Esophagus muscularis mucosa (tissue), 4 donors: ENCODE results near the gene PODNL1. TPM values are rescaled to one million over a fixed set of nuclear protein-coding genes. Genes with fewer than 3 reads are reported as not detected.

Experiments
- DNase-seq: peaks from one replicate; pipeline ENCODE4 v3.0.0-alpha.2; 2017; ENCODE audit errors: extremely low spot score
- H3K27ac ChIP-seq, 4 donors: fragments of 200-600 bp; sonication (generic); replicated peaks in 1 of 4; 1 replicate in 3 of 4; 2 replicates in 1 of 4; pipeline ENCODE4 v1.5.1; 2016 to 2019; ENCODE audit warnings: mild to moderate bottlenecking in 1 of 4
- H3K27me3 ChIP-seq, 4 donors: fragments of 200-600 bp; sonication (generic); one replicate each; pipeline versions ENCODE4 v1.5.1 to v1.6.0; 2016 to 2019
- H3K36me3 ChIP-seq, 4 donors: fragments of 200-600 bp; sonication (generic); one replicate each; pipeline ENCODE4 v1.5.1; 2016 to 2019
- H3K4me1 ChIP-seq, 4 donors: fragments of 200-600 bp; sonication (generic); one replicate each; pipeline ENCODE4 v1.5.1; 2016 to 2019
- H3K4me3 ChIP-seq, 4 donors: fragments of 200-600 bp; sonication (generic); 1 replicate in 2 of 4; 2 replicates in 2 of 4; pipeline ENCODE4 v1.5.1; 2016 to 2019; ENCODE audit warnings: mild to moderate bottlenecking in 4 of 4, moderate library complexity in 1 of 4
- H3K9me3 ChIP-seq, 4 donors: fragments of 200-600 bp; sonication (generic); 1 replicate in 3 of 4; 2 replicates in 1 of 4; pipeline ENCODE4 v1.5.1; 2016 to 2019
- EP300 ChIP-seq: sonication (generic); formaldehyde crosslinking; IDR thresholded peaks from one replicate; pipeline ENCODE4 v1.6.1; 2017; ENCODE audit warnings: antibody characterized with exemption
- POLR2A ChIP-seq: fragments of 450-650 bp; IDR thresholded peaks from one replicate; pipeline ENCODE4 v1.6.1; 2017; ENCODE audit warnings: antibody characterized with exemption, moderate library complexity, mild to moderate bottlenecking, low read depth
- POLR2AphosphoS5 ChIP-seq, 2 donors: sonication (generic); formaldehyde crosslinking; IDR thresholded peaks; one replicate each; pipeline ENCODE4 v1.6.1; 2017; ENCODE audit warnings: antibody characterized with exemption in 2 of 2
- WGBS: methylation state at CpG from one replicate; pipeline ENCODE4 v1.1.5; 2018; 5-methylcytosine and 5-hydroxymethylcytosine counted together
- intact Hi-C: fragments of 100-400 bp; cut with DNase I; formaldehyde crosslinking; loops from one replicate; pipeline ENCODE4 v1.15.1; 2023
- total RNA-seq, 4 donors: library from RNA; depleted of rRNA; stranded (reverse); fragments of >200 nt; gene quantifications; one replicate each; pipeline versions ENCODE4 v1.1.0 to v1.2.1, GENCODE V29; 2016
- TF ChIP-seq, protein P1 (sequence below), 3 experiments: fragments of 200-600 bp in 2 of 3; fragments of 450-650 bp in 1 of 3; sonication (generic) in 2 of 3; IDR thresholded peaks; one replicate each; pipeline ENCODE4 v1.5.1; 2017 to 2019; ENCODE audit warnings: antibody characterized with exemption in 3 of 3, mild to moderate bottlenecking in 2 of 3, moderate library complexity in 1 of 3

The PODNL1 gene
- total RNA-seq, 4 donors from 2014 or later = 0.66 to 0.69 TPM; not detected in 2

DNA sequence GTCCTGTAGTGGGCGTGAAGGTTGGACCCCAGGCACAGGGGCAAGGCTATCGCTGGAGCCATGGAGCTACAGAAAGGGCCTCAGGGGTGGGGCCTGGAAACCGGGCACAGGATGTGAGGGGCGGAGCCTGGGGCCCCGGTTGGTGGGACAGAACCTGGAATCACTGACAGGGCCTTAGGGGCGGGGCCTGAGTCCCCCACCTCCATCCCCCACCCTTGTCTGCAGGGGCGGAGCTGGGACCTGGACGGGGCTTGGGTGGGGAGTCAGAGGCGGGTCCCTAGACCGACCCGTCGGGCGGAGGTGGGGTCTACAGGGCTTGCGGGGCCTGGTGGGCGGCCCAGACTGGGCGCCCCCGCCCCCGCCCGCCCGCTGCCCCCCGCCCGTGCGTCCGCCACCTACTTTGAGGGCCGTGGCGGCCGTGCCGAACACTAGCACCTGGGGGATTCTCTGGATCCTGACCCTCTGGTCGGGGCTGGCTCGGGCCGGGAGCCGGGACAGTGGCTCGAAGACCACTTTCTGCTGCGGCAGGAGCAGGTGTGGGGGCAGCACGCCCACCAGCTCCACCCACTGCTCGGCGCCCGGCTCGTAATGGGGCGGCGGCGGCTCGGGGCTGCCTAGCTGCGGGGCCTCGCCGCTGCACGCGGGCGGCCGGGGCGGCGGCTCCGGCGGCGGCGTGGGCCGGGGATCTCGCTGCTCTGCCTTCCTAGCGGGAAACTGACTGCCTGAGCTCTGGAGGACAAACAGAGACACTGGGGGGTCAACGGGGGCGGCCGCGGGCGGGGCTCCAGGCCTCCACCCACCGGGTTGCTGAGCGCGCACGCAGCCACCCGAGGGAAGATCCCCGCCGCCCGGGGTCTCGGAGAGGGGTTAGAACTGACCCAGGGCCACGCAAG lies 40.4 kb upstream of the PODNL1 start:
- H3K4me1 ChIP-seq = peaks cover 23 to 25% (median 24%) of the 10 kb centered on the region in 4 donors
- TF ChIP-seq, protein P1, sequence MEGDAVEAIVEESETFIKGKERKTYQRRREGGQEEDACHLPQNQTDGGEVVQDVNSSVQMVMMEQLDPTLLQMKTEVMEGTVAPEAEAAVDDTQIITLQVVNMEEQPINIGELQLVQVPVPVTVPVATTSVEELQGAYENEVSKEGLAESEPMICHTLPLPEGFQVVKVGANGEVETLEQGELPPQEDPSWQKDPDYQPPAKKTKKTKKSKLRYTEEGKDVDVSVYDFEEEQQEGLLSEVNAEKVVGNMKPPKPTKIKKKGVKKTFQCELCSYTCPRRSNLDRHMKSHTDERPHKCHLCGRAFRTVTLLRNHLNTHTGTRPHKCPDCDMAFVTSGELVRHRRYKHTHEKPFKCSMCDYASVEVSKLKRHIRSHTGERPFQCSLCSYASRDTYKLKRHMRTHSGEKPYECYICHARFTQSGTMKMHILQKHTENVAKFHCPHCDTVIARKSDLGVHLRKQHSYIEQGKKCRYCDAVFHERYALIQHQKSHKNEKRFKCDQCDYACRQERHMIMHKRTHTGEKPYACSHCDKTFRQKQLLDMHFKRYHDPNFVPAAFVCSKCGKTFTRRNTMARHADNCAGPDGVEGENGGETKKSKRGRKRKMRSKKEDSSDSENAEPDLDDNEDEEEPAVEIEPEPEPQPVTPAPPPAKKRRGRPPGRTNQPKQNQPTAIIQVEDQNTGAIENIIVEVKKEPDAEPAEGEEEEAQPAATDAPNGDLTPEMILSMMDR (IDR thresholded peaks at IDR 0.05) = no peak
- peak; percentile 30 to 70 for TF ChIP-seq POLR2AphosphoS5 (IDR thresholded peaks at IDR 0.05)
- whole genome bisulfite sequencing = 6% methylated on average over 15 of the region's 74 CpGs
- intact Hi-C loops = no loop called here
- DNase-seq = peak; percentile 95
- no peaks in the 10 kb centered on the region for H3K9me3 ChIP-seq
- peak overlapping the region; percentile 60 to 71 (median 68) for H3K4me3 ChIP-seq
- peaks cover 2 to 32% (median 19%) of the 10 kb centered on the region in 4 donors for H3K36me3 ChIP-seq
- peak overlapping the region; percentile 66 to 80 (median 76) for H3K27ac ChIP-seq
- H3K27me3 ChIP-seq = no peaks in the 10 kb centered on the region

DNA sequence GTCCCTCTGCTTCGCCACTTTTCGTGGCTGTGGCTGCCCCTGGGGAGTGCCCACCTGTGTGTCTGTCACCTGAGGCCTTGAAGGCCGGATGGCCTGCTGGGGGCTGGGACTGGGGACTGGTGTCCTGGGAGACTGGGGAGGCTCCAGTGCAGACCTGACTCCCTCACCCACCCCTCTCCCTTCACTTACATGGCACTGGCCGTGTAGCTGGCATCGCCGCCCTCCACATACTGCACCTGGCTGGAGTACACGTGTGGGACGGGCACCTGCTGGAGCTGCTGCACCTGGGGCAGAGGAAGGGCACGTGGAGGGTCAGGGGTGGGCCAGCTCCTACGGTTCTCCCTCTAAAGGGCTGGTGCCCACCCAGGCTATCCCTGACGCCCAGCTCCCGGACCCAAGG lies 39.6 kb upstream of the PODNL1 start:
- H3K4me3 ChIP-seq = peak overlapping the region in 3 of 4 donors; percentile 60 to 71 (median 65)
- intact Hi-C loops = no loop called here

DNA sequence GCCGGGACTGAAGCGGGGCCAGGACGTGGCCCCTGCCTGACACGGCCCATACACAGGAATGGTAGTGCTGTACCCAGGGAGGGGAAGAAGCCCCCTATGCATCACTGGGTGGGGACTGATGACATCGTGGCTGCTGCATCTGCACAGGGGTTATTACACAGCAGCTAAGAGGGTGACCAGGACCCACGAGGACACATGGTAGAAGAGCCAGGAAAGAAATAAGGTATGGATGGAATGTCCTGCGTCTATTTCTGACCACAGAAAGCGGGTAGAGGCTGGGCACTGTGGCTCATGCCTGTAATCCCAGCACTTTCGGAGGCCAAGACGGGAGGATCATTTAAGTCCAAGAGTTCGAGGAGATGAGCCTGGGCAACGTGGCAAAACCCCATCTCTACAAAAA lies 38.2 kb upstream of the PODNL1 start:
- DNase-seq = no peak
- Histone ChIP-seq H3K4me1 (peaks cover 20 to 25% (median 23%) of the 10 kb centered on the region in 4 donors), H3K36me3 (peaks cover 6 to 46% (median 29%) of the 10 kb centered on the region in 4 donors), H3K27ac (no peak overlapping the region), H3K27me3 (no peaks in the 10 kb centered on the region), H3K9me3 (no peaks in the 10 kb centered on the region), H3K4me3 (no peak overlapping the region)
- 86% methylated on average over 12 of the region's 12 CpGs for WGBS
- no peak for TF ChIP-seq EP300
- no peak for TF ChIP-seq POLR2AphosphoS5 (IDR thresholded peaks at IDR 0.05)
- TF ChIP-seq, protein P1 (IDR thresholded peaks at IDR 0.05) = no peak
- no peak for TF ChIP-seq POLR2A
- intact Hi-C loops = no loop called here

More for the DNA sequence above, 39.6 kb upstream of the PODNL1 start:
- Histone ChIP-seq H3K4me1 (peaks cover 23 to 25% (median 24%) of the 10 kb centered on the region in 4 donors), H3K9me3 (no peaks in the 10 kb centered on the region), H3K27ac (peak overlapping the region; percentile 66 to 80 (median 76)), H3K36me3 (peaks cover 6 to 34% (median 22%) of the 10 kb centered on the region in 4 donors), H3K27me3 (no peaks in the 10 kb centered on the region)
- WGBS = 89% methylated on average over 11 of the region's 12 CpGs
- TF ChIP-seq, protein P1 (IDR thresholded peaks at IDR 0.05) = no peak
- TF ChIP-seq POLR2AphosphoS5 (IDR thresholded peaks at IDR 0.05) (no peak), EP300 (no peak), POLR2A (no peak)
- no peak for DNase-seq

DNA sequence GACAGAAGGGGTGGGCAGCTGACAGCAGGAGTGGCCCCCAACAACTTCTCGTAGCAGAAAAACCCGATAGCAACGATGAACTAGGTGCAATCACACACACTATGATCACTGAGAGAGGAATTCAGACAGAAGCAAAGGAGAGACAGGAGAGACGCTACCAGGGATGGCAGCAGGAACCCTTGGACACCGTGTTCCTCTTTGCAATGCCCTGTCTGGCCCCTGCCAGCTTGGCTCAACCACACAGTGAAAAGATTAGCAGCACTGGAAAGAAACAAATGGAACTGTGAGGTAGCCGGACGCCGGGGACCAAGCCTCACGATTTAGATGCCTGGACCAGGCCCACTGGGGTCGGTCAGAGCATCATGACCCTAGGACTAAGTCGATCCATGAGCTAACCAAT lies 37.7 kb upstream of the PODNL1 start:
- DNase-seq = no peak
- no peak overlapping the region for H3K27ac ChIP-seq
- intact Hi-C loops = no loop called here
- no peak for TF ChIP-seq POLR2AphosphoS5 (IDR thresholded peaks at IDR 0.05)
- no peak for TF ChIP-seq EP300
- TF ChIP-seq POLR2A = no peak
- TF ChIP-seq, protein P1 (IDR thresholded peaks at IDR 0.05) = no peak
- no peak overlapping the region for H3K4me3 ChIP-seq
- 88% methylated on average over 11 of the region's 11 CpGs for WGBS
- H3K27me3 ChIP-seq = no peaks in the 10 kb centered on the region
- peaks cover 6 to 52% (median 34%) of the 10 kb centered on the region in 4 donors for H3K36me3 ChIP-seq
- H3K4me1 ChIP-seq = peaks cover 20 to 25% (median 22%) of the 10 kb centered on the region in 4 donors
- H3K9me3 ChIP-seq = no peaks in the 10 kb centered on the region
